B cell (primary cell): Measurements from ENCODE around the gene ARFGAP2. TPM values are rescaled to one million over a fixed set of nuclear protein-coding genes. Genes with fewer than 3 reads are reported as not detected.

Source experiments
- ATAC-seq: fragments of 200-7000 bp; cut with Tn5 transposase; one replicate; pipeline ENCODE4 v1.10.0; 2021; ENCODE audit warnings: low read depth, mild to moderate bottlenecking, moderate number of reproducible peaks, moderate library complexity
- CTCF ChIA-PET: fragments of 350-600 bp; sonication (Branson Sonifier 250); formaldehyde crosslinking; loops from one replicate; lab custom pipeline; 2021; ENCODE audit warnings: antibody characterized with exemption, inconsistent platforms; lab: Charles Lee
- POLR2A ChIA-PET: fragments of 350-600 bp; sonication (Branson Sonifier 250); formaldehyde crosslinking; loops from one replicate; lab custom pipeline; 2021; ENCODE audit warnings: antibody characterized with exemption; lab: Charles Lee
- DNase-seq: peaks from one replicate; pipeline ENCODE4 v3.0.0; 2013
- H2AFZ ChIP-seq: 2 replicates; pipeline ENCODE4 v1.6.1; 2012; ENCODE audit warnings: mild to moderate bottlenecking, low read depth, low read length; ENCODE audit not compliant: insufficient read depth, poor library complexity, severe bottlenecking
- H3K27ac ChIP-seq, 2 donors: 1 replicate in 1 of 2; 2 replicates in 1 of 2; pipeline ENCODE4 v1.5.1; 2012 to 2013; ENCODE audit warnings: low read length in 2 of 2, mild to moderate bottlenecking in 2 of 2, moderate library complexity in 1 of 2
- H3K27me3 ChIP-seq, 4 experiments: fragments of 200-600 bp in 1 of 4; sonication (generic) in 1 of 4; replicated peaks in 1 of 4; 1 replicate in 2 of 4; 2 replicates in 2 of 4; pipeline versions ENCODE4 v1.6.1 to v1.7.0; 2013 to 2016; ENCODE audit warnings: low read length in 3 of 4, mild to moderate bottlenecking in 2 of 4, mixed read lengths in 1 of 4, moderate library complexity in 1 of 4; ENCODE audit not compliant: insufficient read depth in 4 of 4, control insufficient read depth in 3 of 4; ENCODE audit errors: control extremely low read depth in 1 of 4
- H3K36me3 ChIP-seq, 2 experiments: replicated peaks in 1 of 2; 1 replicate in 1 of 2; 2 replicates in 1 of 2; pipeline versions ENCODE4 v1.6.1 to v1.7.1; 2013; ENCODE audit warnings: low read length in 1 of 2; ENCODE audit not compliant: insufficient read depth in 2 of 2, control insufficient read depth in 1 of 2; ENCODE audit errors: control extremely low read depth in 1 of 2, extremely low read depth in 1 of 2
- H3K4me1 ChIP-seq, 2 donors: fragments of 200-600 bp in 1 of 2; sonication (generic) in 1 of 2; 1 replicate in 1 of 2; 2 replicates in 1 of 2; pipeline versions ENCODE4 v1.5.1 to v1.6.1; 2013 to 2017; ENCODE audit warnings: low read length in 2 of 2; ENCODE audit not compliant: control insufficient read depth in 2 of 2, insufficient read depth in 2 of 2
- H3K4me2 ChIP-seq: replicated peaks from 2 replicates; pipeline ENCODE3; 2012; ENCODE audit warnings: mild to moderate bottlenecking, low read depth, low read length; ENCODE audit not compliant: poor library complexity, severe bottlenecking
- H3K4me3 ChIP-seq, 5 experiments: fragments of 200-600 bp in 1 of 5; sonication (generic) in 1 of 5; 1 replicate in 3 of 5; 2 replicates in 2 of 5; pipeline versions ENCODE4 v1.5.1 to v1.7.0; 2011 to 2016; ENCODE audit warnings: low read length in 4 of 5, mild to moderate bottlenecking in 4 of 5, low read depth in 2 of 5, control low read depth in 1 of 5, moderate library complexity in 1 of 5; ENCODE audit not compliant: insufficient read depth in 1 of 5; ENCODE audit errors: control extremely low read depth in 1 of 5, extremely low read depth in 1 of 5
- H3K79me2 ChIP-seq: fragments of 200-600 bp; sonication (generic); one replicate; pipeline ENCODE4 v1.6.0; 2016; ENCODE audit warnings: low read length; ENCODE audit not compliant: control insufficient read depth, insufficient read depth
- H3K9ac ChIP-seq: fragments of 200-600 bp; sonication (generic); 2 replicates; pipeline ENCODE4 v1.6.1; 2017; ENCODE audit warnings: mild to moderate bottlenecking, low read length, moderate library complexity
- H3K9me3 ChIP-seq, 3 donors: one replicate each; pipeline versions ENCODE4 v1.6.1 to v1.7.1; 2013; ENCODE audit warnings: low read length in 2 of 3; ENCODE audit not compliant: control insufficient read depth in 2 of 3, insufficient read depth in 1 of 3; ENCODE audit errors: control extremely low read depth in 1 of 3
- H4K20me1 ChIP-seq: 2 replicates; pipeline ENCODE4 v1.6.0; 2012; ENCODE audit warnings: mild to moderate bottlenecking, low read length; ENCODE audit not compliant: insufficient read depth, control insufficient read depth, poor library complexity, severe bottlenecking
- H3K27ac Mint-ChIP-seq: one replicate; pipeline ENCODE4 v1.8.0; 2021; ENCODE audit warnings: mixed read lengths
- H3K27me3 Mint-ChIP-seq: one replicate; pipeline ENCODE4 v1.8.0; 2021; ENCODE audit warnings: mixed read lengths
- H3K4me1 Mint-ChIP-seq: one replicate; pipeline ENCODE4 v1.8.0; 2021; ENCODE audit warnings: mixed read lengths
- H3K4me3 Mint-ChIP-seq: one replicate; pipeline ENCODE4 v1.8.0; 2021; ENCODE audit warnings: mixed read lengths
- H3K9me3 Mint-ChIP-seq: one replicate; pipeline ENCODE4 v1.8.0; 2022; ENCODE audit warnings: mixed read lengths; ENCODE audit not compliant: insufficient read depth
- EZH2 ChIP-seq: IDR thresholded peaks from 2 replicates; pipeline ENCODE4 v1.6.1; 2012; ENCODE audit warnings: borderline replicate concordance, low read depth, mild to moderate bottlenecking, moderate library complexity, low read length; ENCODE audit not compliant: insufficient read depth, poor library complexity, severe bottlenecking
- WGBS: methylation state at CpG from one replicate; pipeline ENCODE4 v1.1.5; 2013; ENCODE audit warnings: missing lambda C conversion rate; ENCODE audit not compliant: insufficient coverage; 5-methylcytosine and 5-hydroxymethylcytosine counted together
- intact Hi-C: fragments of 100-400 bp; cut with micrococcal nuclease; formaldehyde crosslinking; loops from one replicate; pipeline ENCODE4 v1.10.0; 2022
- polyA minus RNA-seq: library from RNA; depleted of rRNA, polyadenylated mRNA; stranded (reverse); fragments of >200 nt; gene quantifications from 2 replicates; pipeline ENCODE4 v1.2.3, GENCODE V29; 2012
- polyA plus RNA-seq: library from polyadenylated mRNA; depleted of rRNA; stranded (reverse); fragments of >200 nt; gene quantifications from 2 replicates; pipeline ENCODE4 v1.2.3, GENCODE V29; 2012
- total RNA-seq, 2 donors: library from RNA; stranded (reverse); fragments of 120-200 nt in 1 of 2; gene quantifications; 1 replicate in 1 of 2; 2 replicates in 1 of 2; pipeline versions ENCODE4 v1.2.3 to v1.2.4, GENCODE V29; 2013 to 2022
- TF ChIP-seq, protein P1 (sequence below): fragments of 200-600 bp; IDR thresholded peaks from one replicate; pipeline ENCODE4 v1.8.0; 2022; ENCODE audit warnings: antibody characterized with exemption, mild to moderate bottlenecking

ARFGAP2 gene
- total RNA-seq = 200 and 214 TPM in 2 replicates
- 112 TPM for total RNA-seq (2013)
- polyA plus RNA-seq = 137 and 141 TPM in 2 replicates
- polyA minus RNA-seq = 123 and 153 TPM in 2 replicates

DNA sequence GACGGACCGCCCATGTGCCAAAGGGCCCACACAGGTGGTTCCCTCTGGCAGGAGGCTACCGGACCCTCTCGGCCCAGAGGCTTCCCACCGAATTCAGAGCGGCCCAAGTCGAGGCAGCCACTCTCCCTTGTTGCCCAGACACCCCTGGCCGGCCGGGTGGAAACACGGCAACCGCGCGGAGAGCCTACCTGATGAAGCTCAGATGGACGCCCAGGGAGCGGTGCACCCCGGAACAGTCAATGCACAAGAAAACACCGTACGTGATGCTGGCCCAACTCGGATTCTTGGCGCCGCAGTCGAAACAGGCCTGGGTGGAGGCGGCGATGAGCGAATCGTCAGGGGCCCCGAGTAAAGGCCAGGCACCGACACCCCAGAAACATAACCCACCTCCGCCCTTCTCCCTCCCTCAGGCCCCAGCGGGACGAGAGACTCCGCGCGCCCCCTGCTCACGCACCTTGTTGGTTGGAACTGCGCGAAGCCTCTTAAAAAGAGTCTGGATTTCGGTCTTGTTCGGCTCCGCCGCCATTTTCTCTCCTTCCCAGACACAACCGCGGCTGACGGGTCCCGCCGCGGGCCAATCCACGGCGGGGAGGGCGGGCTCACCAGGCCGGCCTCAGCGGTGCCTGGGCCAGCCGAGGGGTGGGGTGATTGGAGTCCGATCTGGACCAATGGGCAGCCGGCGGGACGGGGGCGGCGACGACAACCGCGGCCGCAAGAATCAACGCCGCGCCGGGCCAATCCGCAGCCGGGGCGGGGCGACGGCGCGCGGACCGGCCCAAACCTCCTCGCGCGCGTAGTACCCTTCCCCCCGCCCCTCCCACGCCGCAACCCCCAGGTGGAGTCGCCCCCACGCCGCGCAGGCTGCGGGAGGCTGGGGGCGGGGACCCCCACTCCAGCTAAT, at the start of gene ARFGAP2:
TSS of gene ARFGAP2 (minus strand) at position 552 of the 901 bp plus-strand sequence. CDS start at position 526, 26 bp downstream.
- intact Hi-C loops = loop anchor here (1.0 to 5.0 kb wide), 14 partner anchors 10 to 776 kb away; partner anchors contain the start of genes ARHGAP1, CSTPP1, DDB2 and FNBP4
- POLR2A ChIA-PET = interaction anchor here (3.3 kb wide), 1 partner anchor 38 kb away, joined by 14 read pairs; the partner anchor contains the start of gene DDB2

More for the DNA sequence above, at the start of gene ARFGAP2:
- Mint-ChIP-seq H3K27ac (peak within 1 kb of the TSS; percentile 100), H3K4me1 (peaks cover 33% of the 10 kb centered on the region), H3K4me3 (peak within 1 kb of the TSS; percentile 100), H3K27me3 (no peaks in the 10 kb centered on the region), H3K9me3 (no peaks in the 10 kb centered on the region)
- Histone ChIP-seq H2AFZ (peak within 1 kb of the TSS; percentile 93), H3K27me3 (no peaks in the 10 kb centered on the region), H3K4me1 (peaks cover 17 to 28% of the 10 kb centered on the region in 2 donors), H3K4me3 (peak within 1 kb of the TSS; percentile 78 to 98 (median 96)), H4K20me1 (peaks cover 43% of the 10 kb centered on the region), H3K9ac (peak within 1 kb of the TSS; percentile 92), H3K27ac (peak within 1 kb of the TSS; percentile 92), H3K9me3 (no peaks in the 10 kb centered on the region), H3K79me2 (peaks cover 55% of the 10 kb centered on the region), H3K36me3 (peaks cover 0 to 38% of the 10 kb centered on the region in 2 experiments), H3K4me2 (peak within 1 kb of the TSS; percentile 84)
- DNase-seq (peak; percentile 98), ATAC-seq (peak; percentile 90)
- CTCF ChIA-PET = interaction anchor here (1.5 to 5.0 kb wide), 4 partner anchors 38 to 235 kb away, joined by 4 to 37 read pairs (median 22); partner anchors contain the start of gene DDB2
- under 1% methylated on average over 72 of the region's 89 CpGs for whole genome bisulfite sequencing
- TF ChIP-seq EZH2 = no peak
- TF ChIP-seq, protein P1, sequence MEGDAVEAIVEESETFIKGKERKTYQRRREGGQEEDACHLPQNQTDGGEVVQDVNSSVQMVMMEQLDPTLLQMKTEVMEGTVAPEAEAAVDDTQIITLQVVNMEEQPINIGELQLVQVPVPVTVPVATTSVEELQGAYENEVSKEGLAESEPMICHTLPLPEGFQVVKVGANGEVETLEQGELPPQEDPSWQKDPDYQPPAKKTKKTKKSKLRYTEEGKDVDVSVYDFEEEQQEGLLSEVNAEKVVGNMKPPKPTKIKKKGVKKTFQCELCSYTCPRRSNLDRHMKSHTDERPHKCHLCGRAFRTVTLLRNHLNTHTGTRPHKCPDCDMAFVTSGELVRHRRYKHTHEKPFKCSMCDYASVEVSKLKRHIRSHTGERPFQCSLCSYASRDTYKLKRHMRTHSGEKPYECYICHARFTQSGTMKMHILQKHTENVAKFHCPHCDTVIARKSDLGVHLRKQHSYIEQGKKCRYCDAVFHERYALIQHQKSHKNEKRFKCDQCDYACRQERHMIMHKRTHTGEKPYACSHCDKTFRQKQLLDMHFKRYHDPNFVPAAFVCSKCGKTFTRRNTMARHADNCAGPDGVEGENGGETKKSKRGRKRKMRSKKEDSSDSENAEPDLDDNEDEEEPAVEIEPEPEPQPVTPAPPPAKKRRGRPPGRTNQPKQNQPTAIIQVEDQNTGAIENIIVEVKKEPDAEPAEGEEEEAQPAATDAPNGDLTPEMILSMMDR = no peak
